Measurements from ENCODE around the gene PRDM5. TPM values are rescaled to one million over a fixed set of nuclear protein-coding genes. Genes with fewer than 3 reads are reported as not detected.

PRDM5 gene
- total and polyA plus RNA-seq, 10 of the 15 experiments (the other 5 are each of a cell fraction or from before 2014, with no cell fraction given), result 0.07 TPM; not detected in 9

DNA sequence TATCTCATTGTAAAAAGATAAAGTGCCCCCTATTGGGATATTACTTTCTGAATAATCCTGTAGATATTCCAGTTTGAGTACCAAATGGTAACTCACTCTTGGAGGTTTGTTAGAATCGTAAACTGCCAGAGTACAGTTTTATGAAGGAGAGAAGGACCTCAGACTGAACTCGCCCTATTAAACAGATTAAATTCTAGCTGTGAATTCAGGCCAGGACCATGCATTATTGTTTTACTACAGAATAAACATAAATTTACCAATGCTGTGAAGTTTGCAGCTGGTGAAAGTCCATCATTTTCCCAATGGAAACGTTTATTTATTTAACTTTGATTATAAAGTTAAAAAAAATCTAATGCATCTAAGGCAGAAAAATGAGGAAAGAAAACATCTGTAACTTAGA, 20.2 kb upstream of the PRDM5 start:
- no peak overlapping the region for H3K4me3 ChIP-seq
- no peak for TF ChIP-seq NFYA (IDR thresholded peaks at IDR 0.05; ENCODE audit: borderline replicate concordance, low read depth, low read length)
- TF ChIP-seq POU2F2 (IDR thresholded peaks at IDR 0.05; ENCODE audit: borderline replicate concordance, low read depth, low read length), result no peak
- TF ChIP-seq, protein P1, sequence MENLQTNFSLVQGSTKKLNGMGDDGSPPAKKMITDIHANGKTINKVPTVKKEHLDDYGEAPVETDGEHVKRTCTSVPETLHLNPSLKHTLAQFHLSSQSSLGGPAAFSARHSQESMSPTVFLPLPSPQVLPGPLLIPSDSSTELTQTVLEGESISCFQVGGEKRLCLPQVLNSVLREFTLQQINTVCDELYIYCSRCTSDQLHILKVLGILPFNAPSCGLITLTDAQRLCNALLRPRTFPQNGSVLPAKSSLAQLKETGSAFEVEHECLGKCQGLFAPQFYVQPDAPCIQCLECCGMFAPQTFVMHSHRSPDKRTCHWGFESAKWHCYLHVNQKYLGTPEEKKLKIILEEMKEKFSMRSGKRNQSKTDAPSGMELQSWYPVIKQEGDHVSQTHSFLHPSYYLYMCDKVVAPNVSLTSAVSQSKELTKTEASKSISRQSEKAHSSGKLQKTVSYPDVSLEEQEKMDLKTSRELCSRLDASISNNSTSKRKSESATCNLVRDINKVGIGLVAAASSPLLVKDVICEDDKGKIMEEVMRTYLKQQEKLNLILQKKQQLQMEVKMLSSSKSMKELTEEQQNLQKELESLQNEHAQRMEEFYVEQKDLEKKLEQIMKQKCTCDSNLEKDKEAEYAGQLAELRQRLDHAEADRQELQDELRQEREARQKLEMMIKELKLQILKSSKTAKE (IDR thresholded peaks at IDR 0.05; ENCODE audit: low read depth, poor library complexity, severe bottlenecking), result no peak
- TF ChIP-seq NR2C2 (IDR thresholded peaks at IDR 0.05; ENCODE audit: borderline replicate concordance, control insufficient read depth, insufficient read length, low read depth), result no peak
- TF ChIP-seq ZNF24 (IDR thresholded peaks at IDR 0.05), result no peak
- H3K79me2 ChIP-seq (ENCODE audit: control insufficient read depth, insufficient read depth, low read length), result no peaks in the 10 kb centered on the region
- no peaks in the 10 kb centered on the region for H4K20me1 ChIP-seq (ENCODE audit: control insufficient read depth, insufficient read depth)
- ChIA-PET CTCF (no interaction called here), RAD21 (ENCODE audit: unreplicated experiment) (no interaction called here), POLR2A (no interaction called here), SMC1A (ENCODE audit: uncharacterized antibody, unreplicated experiment) (no interaction called here)
- no TSS peak for BruUV-seq (replicated peaks)
- 0% methylated on average over 3 of the region's 3 CpGs for WGBS (ENCODE audit: insufficient coverage, insufficient replicate concordance, low lambda C conversion rate, missing lambda C conversion rate)
- no peak overlapping the region for H2AFZ ChIP-seq (ENCODE audit: control insufficient read depth, low read depth, low read length)
- FAIRE-seq, result no peak
- no peak overlapping the region for H3K9ac ChIP-seq (ENCODE audit: control insufficient read depth, insufficient read depth, low read length)
- no peak overlapping the region for H3K27ac ChIP-seq (ENCODE audit: control insufficient read depth, insufficient read depth)
- in situ Hi-C loops (cut with MboI) (no loop called here), intact Hi-C loops (cut with micrococcal nuclease; ENCODE audit: unreplicated experiment) (no loop called here)
- H3K4me1 ChIP-seq (ENCODE audit: control insufficient read depth, insufficient read depth, low read length), result no peaks in the 10 kb centered on the region
- DNase-seq (ENCODE audit: low read depth, low spot score), result no peak
- no peak overlapping the region for H3K4me2 ChIP-seq (ENCODE audit: control insufficient read depth, insufficient read depth)
- no peak for ATAC-seq
- H3K27me3 ChIP-seq (replicated peaks in 1 of 2; ENCODE audit: control insufficient read depth in 2 of 2, insufficient read depth in 2 of 2, low read length in 1 of 2), result no peaks in the 10 kb centered on the region
- no peaks in the 10 kb centered on the region for H3K36me3 ChIP-seq (ENCODE audit: control insufficient read depth in 2 of 2, insufficient read depth in 2 of 2, low read length in 1 of 2)
- no peaks in the 10 kb centered on the region for H3K9me3 ChIP-seq (replicated peaks; ENCODE audit: control insufficient read depth, insufficient read depth, low read length)

DNA sequence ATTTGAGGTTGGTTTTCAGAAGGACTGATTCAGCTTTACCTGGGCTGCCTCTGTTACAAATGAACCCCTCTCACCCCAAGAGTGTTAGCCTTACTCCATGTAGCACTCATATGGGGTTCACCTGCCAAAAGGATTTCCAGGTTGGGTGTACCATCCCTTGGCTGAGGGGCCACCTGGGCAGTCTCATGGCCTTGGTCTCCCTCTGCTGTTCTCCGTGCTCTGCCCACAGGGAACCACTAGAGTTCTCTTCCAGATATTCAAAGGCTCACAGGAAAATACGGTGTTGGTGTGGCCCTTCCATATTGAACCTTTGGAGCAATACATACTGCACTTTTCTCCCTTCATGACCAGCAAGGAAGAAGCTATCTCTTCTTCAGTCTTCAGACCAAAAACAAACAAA, 18.0 kb upstream of the PRDM5 start:
- POLR2A ChIA-PET, result no interaction called here
- no peaks in the 10 kb centered on the region for H3K27me3 ChIP-seq (replicated peaks in 1 of 2; ENCODE audit: control insufficient read depth in 2 of 2, insufficient read depth in 2 of 2, low read length in 1 of 2)
- H3K27ac ChIP-seq (ENCODE audit: control insufficient read depth, insufficient read depth), result no peak overlapping the region
- WGBS (ENCODE audit: insufficient coverage, insufficient replicate concordance, low lambda C conversion rate, missing lambda C conversion rate), result 0% methylated on average over 2 of the region's 2 CpGs
- in situ Hi-C loops (cut with MboI) (no loop called here), intact Hi-C loops (cut with micrococcal nuclease; ENCODE audit: unreplicated experiment) (no loop called here)
- FAIRE-seq (no peak), DNase-seq (ENCODE audit: low read depth, low spot score) (no peak), ATAC-seq (no peak)
- BruUV-seq (replicated peaks), result no TSS peak
- CTCF ChIA-PET, result no interaction called here
- SMC1A ChIA-PET (ENCODE audit: uncharacterized antibody, unreplicated experiment), result no interaction called here
- TF ChIP-seq CHD1 (IDR thresholded peaks at IDR 0.05; ENCODE audit: low read depth, low read length) (no peak), ATF7 (IDR thresholded peaks at IDR 0.05; ENCODE audit: low read depth) (no peak), HDAC2 (IDR thresholded peaks at IDR 0.05) (no peak), JUNB (IDR thresholded peaks at IDR 0.05) (no peak), ZNF217 (IDR thresholded peaks at IDR 0.05) (no peak), RAD21 (IDR thresholded peaks at IDR 0.05; ENCODE audit: insufficient read depth, low read depth, low read length) (no peak), SRF (IDR thresholded peaks at IDR 0.05; ENCODE audit: low read depth in 2 of 2, low read length in 2 of 2) (no peak), RCOR1 (conservative IDR thresholded peaks at IDR 0.05; ENCODE audit: low read depth, low read length) (no peak), BMI1 (IDR thresholded peaks at IDR 0.05; ENCODE audit: borderline replicate concordance) (no peak), KAT2A (conservative IDR thresholded peaks at IDR 0.05; ENCODE audit: control insufficient read depth, low read depth, low read length) (no peak), CBX5 (IDR thresholded peaks at IDR 0.05; ENCODE audit: low read depth) (no peak), SIX5 (IDR thresholded peaks at IDR 0.05; ENCODE audit: low read depth, low read length, severe bottlenecking) (no peak)
- TF ChIP-seq, protein P2, sequence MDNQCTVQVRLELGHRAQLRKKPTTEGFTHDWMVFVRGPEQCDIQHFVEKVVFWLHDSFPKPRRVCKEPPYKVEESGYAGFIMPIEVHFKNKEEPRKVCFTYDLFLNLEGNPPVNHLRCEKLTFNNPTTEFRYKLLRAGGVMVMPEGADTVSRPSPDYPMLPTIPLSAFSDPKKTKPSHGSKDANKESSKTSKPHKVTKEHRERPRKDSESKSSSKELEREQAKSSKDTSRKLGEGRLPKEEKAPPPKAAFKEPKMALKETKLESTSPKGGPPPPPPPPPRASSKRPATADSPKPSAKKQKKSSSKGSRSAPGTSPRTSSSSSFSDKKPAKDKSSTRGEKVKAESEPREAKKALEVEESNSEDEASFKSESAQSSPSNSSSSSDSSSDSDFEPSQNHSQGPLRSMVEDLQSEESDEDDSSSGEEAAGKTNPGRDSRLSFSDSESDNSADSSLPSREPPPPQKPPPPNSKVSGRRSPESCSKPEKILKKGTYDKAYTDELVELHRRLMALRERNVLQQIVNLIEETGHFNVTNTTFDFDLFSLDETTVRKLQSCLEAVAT (IDR thresholded peaks at IDR 0.05), result no peak
- no peak overlapping the region for H3K9ac ChIP-seq (ENCODE audit: control insufficient read depth, insufficient read depth, low read length)
- no peak overlapping the region for H2AFZ ChIP-seq (ENCODE audit: control insufficient read depth, low read depth, low read length)
- no peaks in the 10 kb centered on the region for H4K20me1 ChIP-seq (ENCODE audit: control insufficient read depth, insufficient read depth)
- no peak overlapping the region for H3K4me3 ChIP-seq
- no peaks in the 10 kb centered on the region for H3K79me2 ChIP-seq (ENCODE audit: control insufficient read depth, insufficient read depth, low read length)
- no peaks in the 10 kb centered on the region for H3K9me3 ChIP-seq (replicated peaks; ENCODE audit: control insufficient read depth, insufficient read depth, low read length)
- no peaks in the 10 kb centered on the region for H3K4me1 ChIP-seq (ENCODE audit: control insufficient read depth, insufficient read depth, low read length)
- RAD21 ChIA-PET (ENCODE audit: unreplicated experiment), result no interaction called here
- H3K4me2 ChIP-seq (ENCODE audit: control insufficient read depth, insufficient read depth), result no peak overlapping the region
- no peaks in the 10 kb centered on the region for H3K36me3 ChIP-seq (ENCODE audit: control insufficient read depth in 2 of 2, insufficient read depth in 2 of 2, low read length in 1 of 2)
